ENCODE measurements around the gene PADI2. TPM values are rescaled to one million over a fixed set of nuclear protein-coding genes. Genes with fewer than 3 reads are reported as not detected.

PADI2 gene
- total and polyA plus RNA-seq, 4 donors: 0.25 to 2.4 (median 0.96) TPM

DNA sequence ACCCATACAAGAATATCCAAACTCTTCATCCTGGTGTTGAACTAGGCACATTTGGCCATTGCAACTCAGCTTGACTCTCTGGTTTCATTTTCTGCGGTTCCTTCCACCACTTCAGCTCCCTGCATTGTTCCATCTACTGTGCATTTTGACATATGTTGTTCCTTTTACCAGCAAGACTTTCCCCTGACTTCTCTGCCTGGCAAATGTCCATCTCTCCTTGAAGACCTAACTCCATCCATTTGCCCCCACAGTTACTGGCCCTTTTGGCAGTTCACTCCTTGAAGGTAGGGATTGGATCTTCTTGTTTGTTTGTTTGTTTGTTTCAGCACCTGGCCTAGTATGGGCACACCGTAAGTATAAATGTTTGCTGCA lies 8.7 kb downstream of the PADI2 start:
- H3K9ac ChIP-seq (ENCODE audit: low read depth in 1 of 2, low read length in 2 of 2): no peak overlapping the region
- H3K27me3 ChIP-seq (ENCODE audit: control insufficient read depth in 4 of 4, insufficient read depth in 4 of 4, low read length in 3 of 4): no peaks in the 10 kb centered on the region
- H3K4me1 ChIP-seq (ENCODE audit: control insufficient read depth in 4 of 4, insufficient read depth in 4 of 4, low read length in 3 of 4): peaks cover 0 to 11% (median 1%) of the 10 kb centered on the region in 4 donors
- no peak for DNase-seq (ENCODE audit: low spot score)
- no peak overlapping the region for H3K27ac ChIP-seq (ENCODE audit: low read depth in 1 of 2, low read length in 2 of 2)
- no peaks in the 10 kb centered on the region for H3K9me3 ChIP-seq (ENCODE audit: control insufficient read depth in 4 of 4, low read length in 3 of 4)
- H3K4me3 ChIP-seq (ENCODE audit: low read depth in 1 of 3, low read length in 3 of 3): no peak overlapping the region
- no peaks in the 10 kb centered on the region for H3K36me3 ChIP-seq (ENCODE audit: control insufficient read depth in 4 of 4, insufficient read depth in 3 of 4, low read depth in 1 of 4, low read length in 3 of 4)
- WGBS: 85% methylated on average over 2 of the region's 2 CpGs
- no peak for TF ChIP-seq SP1 (IDR thresholded peaks at IDR 0.05)
- TF ChIP-seq HNF4G (IDR thresholded peaks at IDR 0.05): no peak
- no peak for TF ChIP-seq FOXA2 (IDR thresholded peaks at IDR 0.05)
- TF ChIP-seq TAF1 (conservative IDR thresholded peaks at IDR 0.05): no peak
- TF ChIP-seq YY1 (IDR thresholded peaks at IDR 0.05): no peak
- TF ChIP-seq, protein P1, sequence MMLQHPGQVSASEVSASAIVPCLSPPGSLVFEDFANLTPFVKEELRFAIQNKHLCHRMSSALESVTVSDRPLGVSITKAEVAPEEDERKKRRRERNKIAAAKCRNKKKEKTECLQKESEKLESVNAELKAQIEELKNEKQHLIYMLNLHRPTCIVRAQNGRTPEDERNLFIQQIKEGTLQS (IDR thresholded peaks at IDR 0.05): no peak
- TF ChIP-seq GABPA (IDR thresholded peaks at IDR 0.05 in 1 of 2, conservative IDR thresholded peaks at IDR 0.05 in 1 of 2): no peak
- TF ChIP-seq, protein P2, sequence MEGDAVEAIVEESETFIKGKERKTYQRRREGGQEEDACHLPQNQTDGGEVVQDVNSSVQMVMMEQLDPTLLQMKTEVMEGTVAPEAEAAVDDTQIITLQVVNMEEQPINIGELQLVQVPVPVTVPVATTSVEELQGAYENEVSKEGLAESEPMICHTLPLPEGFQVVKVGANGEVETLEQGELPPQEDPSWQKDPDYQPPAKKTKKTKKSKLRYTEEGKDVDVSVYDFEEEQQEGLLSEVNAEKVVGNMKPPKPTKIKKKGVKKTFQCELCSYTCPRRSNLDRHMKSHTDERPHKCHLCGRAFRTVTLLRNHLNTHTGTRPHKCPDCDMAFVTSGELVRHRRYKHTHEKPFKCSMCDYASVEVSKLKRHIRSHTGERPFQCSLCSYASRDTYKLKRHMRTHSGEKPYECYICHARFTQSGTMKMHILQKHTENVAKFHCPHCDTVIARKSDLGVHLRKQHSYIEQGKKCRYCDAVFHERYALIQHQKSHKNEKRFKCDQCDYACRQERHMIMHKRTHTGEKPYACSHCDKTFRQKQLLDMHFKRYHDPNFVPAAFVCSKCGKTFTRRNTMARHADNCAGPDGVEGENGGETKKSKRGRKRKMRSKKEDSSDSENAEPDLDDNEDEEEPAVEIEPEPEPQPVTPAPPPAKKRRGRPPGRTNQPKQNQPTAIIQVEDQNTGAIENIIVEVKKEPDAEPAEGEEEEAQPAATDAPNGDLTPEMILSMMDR (IDR thresholded peaks at IDR 0.05; ENCODE audit: low read depth, low read length, missing input control): no peak
- TF ChIP-seq RXRA (IDR thresholded peaks at IDR 0.05): no peak
- TF ChIP-seq, protein P3, sequence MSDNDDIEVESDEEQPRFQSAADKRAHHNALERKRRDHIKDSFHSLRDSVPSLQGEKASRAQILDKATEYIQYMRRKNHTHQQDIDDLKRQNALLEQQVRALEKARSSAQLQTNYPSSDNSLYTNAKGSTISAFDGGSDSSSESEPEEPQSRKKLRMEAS (IDR thresholded peaks at IDR 0.05): no peak
- TF ChIP-seq HNF4A (conservative IDR thresholded peaks at IDR 0.05): no peak
- TF ChIP-seq, protein P4, sequence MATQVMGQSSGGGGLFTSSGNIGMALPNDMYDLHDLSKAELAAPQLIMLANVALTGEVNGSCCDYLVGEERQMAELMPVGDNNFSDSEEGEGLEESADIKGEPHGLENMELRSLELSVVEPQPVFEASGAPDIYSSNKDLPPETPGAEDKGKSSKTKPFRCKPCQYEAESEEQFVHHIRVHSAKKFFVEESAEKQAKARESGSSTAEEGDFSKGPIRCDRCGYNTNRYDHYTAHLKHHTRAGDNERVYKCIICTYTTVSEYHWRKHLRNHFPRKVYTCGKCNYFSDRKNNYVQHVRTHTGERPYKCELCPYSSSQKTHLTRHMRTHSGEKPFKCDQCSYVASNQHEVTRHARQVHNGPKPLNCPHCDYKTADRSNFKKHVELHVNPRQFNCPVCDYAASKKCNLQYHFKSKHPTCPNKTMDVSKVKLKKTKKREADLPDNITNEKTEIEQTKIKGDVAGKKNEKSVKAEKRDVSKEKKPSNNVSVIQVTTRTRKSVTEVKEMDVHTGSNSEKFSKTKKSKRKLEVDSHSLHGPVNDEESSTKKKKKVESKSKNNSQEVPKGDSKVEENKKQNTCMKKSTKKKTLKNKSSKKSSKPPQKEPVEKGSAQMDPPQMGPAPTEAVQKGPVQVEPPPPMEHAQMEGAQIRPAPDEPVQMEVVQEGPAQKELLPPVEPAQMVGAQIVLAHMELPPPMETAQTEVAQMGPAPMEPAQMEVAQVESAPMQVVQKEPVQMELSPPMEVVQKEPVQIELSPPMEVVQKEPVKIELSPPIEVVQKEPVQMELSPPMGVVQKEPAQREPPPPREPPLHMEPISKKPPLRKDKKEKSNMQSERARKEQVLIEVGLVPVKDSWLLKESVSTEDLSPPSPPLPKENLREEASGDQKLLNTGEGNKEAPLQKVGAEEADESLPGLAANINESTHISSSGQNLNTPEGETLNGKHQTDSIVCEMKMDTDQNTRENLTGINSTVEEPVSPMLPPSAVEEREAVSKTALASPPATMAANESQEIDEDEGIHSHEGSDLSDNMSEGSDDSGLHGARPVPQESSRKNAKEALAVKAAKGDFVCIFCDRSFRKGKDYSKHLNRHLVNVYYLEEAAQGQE (IDR thresholded peaks at IDR 0.05): no peak
- no peak for TF ChIP-seq JUND (IDR thresholded peaks at IDR 0.05)
- TF ChIP-seq RAD21 (IDR thresholded peaks at IDR 0.05): no peak
- no peak for TF ChIP-seq EGR1 (IDR thresholded peaks at IDR 0.05; ENCODE audit: low read depth in 2 of 2)
- TF ChIP-seq NR2F2 (IDR thresholded peaks at IDR 0.05): no peak

DNA sequence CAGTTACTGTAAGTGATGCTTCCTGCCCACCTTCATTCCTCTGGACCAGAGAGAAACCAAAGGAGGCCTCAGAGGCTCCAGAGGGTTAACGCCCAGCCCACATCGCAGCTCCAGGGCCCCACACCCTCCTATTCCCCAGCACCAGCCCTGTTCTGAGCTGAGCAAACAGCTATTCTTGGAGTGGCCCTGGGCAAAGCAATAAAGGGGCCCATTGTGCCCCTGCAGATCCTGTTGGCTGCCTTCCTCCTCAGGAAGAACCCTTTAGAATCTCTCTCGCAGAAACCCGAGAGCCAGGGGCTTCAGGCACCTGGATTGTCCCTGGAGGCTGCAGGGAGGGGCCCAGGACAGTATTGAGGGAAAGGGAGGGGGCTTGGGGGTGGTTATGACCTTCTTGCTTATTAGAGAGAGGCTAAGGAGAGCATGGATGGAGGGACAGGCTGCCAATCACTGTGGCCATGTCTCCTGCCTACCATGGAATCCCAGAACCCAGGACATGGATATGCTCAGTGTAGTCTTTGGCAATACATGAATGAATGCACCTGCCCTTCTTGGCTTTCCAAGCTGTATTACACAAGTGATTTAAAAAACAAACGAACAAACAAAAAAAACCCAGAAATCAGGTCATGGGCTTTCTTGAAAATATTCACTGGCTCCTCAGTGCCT lies 9.2 kb downstream of the PADI2 start:
- Histone ChIP-seq H3K27ac (ENCODE audit: low read depth in 1 of 2, low read length in 2 of 2) (no peak overlapping the region), H3K27me3 (ENCODE audit: control insufficient read depth in 4 of 4, insufficient read depth in 4 of 4, low read length in 3 of 4) (no peaks in the 10 kb centered on the region), H3K4me1 (ENCODE audit: control insufficient read depth in 4 of 4, insufficient read depth in 4 of 4, low read length in 3 of 4) (peaks cover 0 to 11% (median 1%) of the 10 kb centered on the region in 4 donors), H3K9ac (ENCODE audit: low read depth in 1 of 2, low read length in 2 of 2) (no peak overlapping the region), H3K4me3 (ENCODE audit: low read depth in 1 of 3, low read length in 3 of 3) (no peak overlapping the region), H3K36me3 (ENCODE audit: control insufficient read depth in 4 of 4, insufficient read depth in 3 of 4, low read depth in 1 of 4, low read length in 3 of 4) (no peaks in the 10 kb centered on the region), H3K9me3 (ENCODE audit: control insufficient read depth in 4 of 4, low read length in 3 of 4) (no peaks in the 10 kb centered on the region)
- no peak for DNase-seq (ENCODE audit: low spot score)
- 59% methylated on average over 5 of the region's 5 CpGs for WGBS
- TF ChIP-seq HNF4A (conservative IDR thresholded peaks at IDR 0.05) (no peak), JUND (IDR thresholded peaks at IDR 0.05) (no peak), RXRA (IDR thresholded peaks at IDR 0.05) (no peak), GABPA (IDR thresholded peaks at IDR 0.05 in 1 of 2, conservative IDR thresholded peaks at IDR 0.05 in 1 of 2) (no peak), FOXA2 (IDR thresholded peaks at IDR 0.05) (no peak), NR2F2 (IDR thresholded peaks at IDR 0.05) (no peak)
- TF ChIP-seq, protein P2 (IDR thresholded peaks at IDR 0.05; ENCODE audit: low read depth, low read length, missing input control): no peak
- TF ChIP-seq, protein P3 (IDR thresholded peaks at IDR 0.05): no peak
- TF ChIP-seq, protein P4 (IDR thresholded peaks at IDR 0.05): no peak

Measured in liver (tissue), 9 donors.